ENCODE measurements around the gene TDRD7.

The TDRD7 gene

GRCh38 chr9:97502984-97503861, 91.3 kb downstream of the TDRD7 start:
- Histone ChIP-seq H2BK5ac (ENCODE audit: low read depth, low read length, poor library complexity) (no peak overlapping the region), H2AFZ (ENCODE audit: insufficient read depth, low read length, poor library complexity) (no peak overlapping the region), H3K4me3 (ENCODE audit: low read depth, low read length) (no peak overlapping the region), H3K4me1 (ENCODE audit: control insufficient read depth in 1 of 2, insufficient read depth in 2 of 2, low read length in 2 of 2) (peaks cover 0 to 9% of the 10 kb centered on the region in 2 experiments), H3K9ac (ENCODE audit: low read length) (no peak overlapping the region), H4K12ac (ENCODE audit: low read depth, low read length) (no peak overlapping the region), H3K18ac (ENCODE audit: low read length) (no peak overlapping the region), H4K8ac (ENCODE audit: low read depth, low read length) (no peak overlapping the region), H3K14ac (ENCODE audit: low read length) (no peak overlapping the region), H3K4ac (ENCODE audit: low read depth, low read length) (no peak overlapping the region), H3K23ac (ENCODE audit: low read length) (no peak overlapping the region), H2AK5ac (ENCODE audit: low read length) (no peak overlapping the region), H3K27ac (ENCODE audit: low read depth, low read length) (no peak overlapping the region), H2BK12ac (ENCODE audit: low read length) (no peak overlapping the region), H3K9me3 (ENCODE audit: insufficient read depth, low read depth, low read length) (peaks cover 7% of the 10 kb centered on the region), H3K4me2 (ENCODE audit: low read length) (no peak overlapping the region), H3K79me1 (ENCODE audit: low read length) (no peaks in the 10 kb centered on the region), H3K36me3 (ENCODE audit: control insufficient read depth in 1 of 2, insufficient read depth in 2 of 2, low read length in 2 of 2) (no peaks in the 10 kb centered on the region), H2BK120ac (ENCODE audit: insufficient read depth, low read length, poor library complexity) (no peak overlapping the region), H4K91ac (ENCODE audit: low read depth, low read length) (no peak overlapping the region), H3K79me2 (ENCODE audit: control insufficient read depth, insufficient read depth, low read length, poor library complexity) (no peaks in the 10 kb centered on the region), H3K27me3 (ENCODE audit: insufficient read depth, low read length) (peaks cover 31% of the 10 kb centered on the region)
- no peak for DNase-seq
- WGBS (ENCODE audit: extremely low coverage, insufficient coverage, insufficient read length), result no CpG with 5 or more reads among the region's 17 CpGs

- no peak overlapping the region for H3K4me3 ChIP-seq (ENCODE audit: low read depth, low read length)
- H2AK5ac ChIP-seq (ENCODE audit: low read length), result no peak overlapping the region
- H3K23ac ChIP-seq (ENCODE audit: low read length), result no peak overlapping the region
- peaks cover 0 to 9% of the 10 kb centered on the region in 2 experiments for H3K4me1 ChIP-seq (ENCODE audit: control insufficient read depth in 1 of 2, insufficient read depth in 2 of 2, low read length in 2 of 2)
- H3K9ac ChIP-seq (ENCODE audit: low read length), result no peak overlapping the region
- H3K36me3 ChIP-seq (ENCODE audit: control insufficient read depth in 1 of 2, insufficient read depth in 2 of 2, low read length in 2 of 2), result no peaks in the 10 kb centered on the region
- no CpG with 5 or more reads among the region's 1 CpG for WGBS (ENCODE audit: extremely low coverage, insufficient coverage, insufficient read length)
- H2BK120ac ChIP-seq (ENCODE audit: insufficient read depth, low read length, poor library complexity), result no peak overlapping the region
- H3K79me1 ChIP-seq (ENCODE audit: low read length), result no peaks in the 10 kb centered on the region
- H4K12ac ChIP-seq (ENCODE audit: low read depth, low read length), result no peak overlapping the region
- H3K27me3 ChIP-seq (ENCODE audit: insufficient read depth, low read length), result peaks cover 31% of the 10 kb centered on the region
- no peak overlapping the region for H3K4me2 ChIP-seq (ENCODE audit: low read length)
- H3K4ac ChIP-seq (ENCODE audit: low read depth, low read length), result no peak overlapping the region
- no peak overlapping the region for H3K18ac ChIP-seq (ENCODE audit: low read length)
- peaks cover 7% of the 10 kb centered on the region for H3K9me3 ChIP-seq (ENCODE audit: insufficient read depth, low read depth, low read length)
- no peak overlapping the region for H2BK5ac ChIP-seq (ENCODE audit: low read depth, low read length, poor library complexity)
- H2BK12ac ChIP-seq (ENCODE audit: low read length), result no peak overlapping the region
- no peaks in the 10 kb centered on the region for H3K79me2 ChIP-seq (ENCODE audit: control insufficient read depth, insufficient read depth, low read length, poor library complexity)
- H3K14ac ChIP-seq (ENCODE audit: low read length), result no peak overlapping the region
- no peak overlapping the region for H4K91ac ChIP-seq (ENCODE audit: low read depth, low read length)
- no peak overlapping the region for H4K8ac ChIP-seq (ENCODE audit: low read depth, low read length)
- no peak overlapping the region for H3K27ac ChIP-seq (ENCODE audit: low read depth, low read length)
- no peak overlapping the region for H2AFZ ChIP-seq (ENCODE audit: insufficient read depth, low read length, poor library complexity)
- no peak for DNase-seq
Measured at GRCh38 chr9:97503862-97504210, 91.9 kb downstream of the TDRD7 start.

- Histone ChIP-seq H4K12ac (ENCODE audit: low read depth, low read length) (no peak overlapping the region), H2BK12ac (ENCODE audit: low read length) (no peak overlapping the region), H3K18ac (ENCODE audit: low read length) (no peak overlapping the region), H3K27me3 (ENCODE audit: insufficient read depth, low read length) (peaks cover 31% of the 10 kb centered on the region), H3K4me2 (ENCODE audit: low read length) (no peak overlapping the region), H2BK120ac (ENCODE audit: insufficient read depth, low read length, poor library complexity) (no peak overlapping the region), H4K91ac (ENCODE audit: low read depth, low read length) (no peak overlapping the region), H3K79me2 (ENCODE audit: control insufficient read depth, insufficient read depth, low read length, poor library complexity) (no peaks in the 10 kb centered on the region), H4K8ac (ENCODE audit: low read depth, low read length) (no peak overlapping the region), H2AFZ (ENCODE audit: insufficient read depth, low read length, poor library complexity) (no peak overlapping the region), H3K4me1 (ENCODE audit: control insufficient read depth in 1 of 2, insufficient read depth in 2 of 2, low read length in 2 of 2) (peaks cover 0 to 9% of the 10 kb centered on the region in 2 experiments), H3K14ac (ENCODE audit: low read length) (no peak overlapping the region), H3K4me3 (ENCODE audit: low read depth, low read length) (no peak overlapping the region), H3K79me1 (ENCODE audit: low read length) (no peaks in the 10 kb centered on the region), H3K23ac (ENCODE audit: low read length) (no peak overlapping the region), H2AK5ac (ENCODE audit: low read length) (no peak overlapping the region), H3K27ac (ENCODE audit: low read depth, low read length) (no peak overlapping the region), H3K36me3 (ENCODE audit: control insufficient read depth in 1 of 2, insufficient read depth in 2 of 2, low read length in 2 of 2) (no peaks in the 10 kb centered on the region), H3K9me3 (ENCODE audit: insufficient read depth, low read depth, low read length) (peaks cover 7% of the 10 kb centered on the region), H3K4ac (ENCODE audit: low read depth, low read length) (no peak overlapping the region), H3K9ac (ENCODE audit: low read length) (no peak overlapping the region), H2BK5ac (ENCODE audit: low read depth, low read length, poor library complexity) (no peak overlapping the region)
- DNase-seq, result no peak
- WGBS (ENCODE audit: extremely low coverage, insufficient coverage, insufficient read length), result no CpG with 5 or more reads among the region's 8 CpGs
Measured at GRCh38 chr9:97504381-97505216, 92.7 kb downstream of the TDRD7 start.

- Histone ChIP-seq H3K27ac (ENCODE audit: low read depth, low read length) (no peak overlapping the region), H3K9me3 (ENCODE audit: insufficient read depth, low read depth, low read length) (peaks cover 7% of the 10 kb centered on the region), H3K18ac (ENCODE audit: low read length) (no peak overlapping the region), H3K9ac (ENCODE audit: low read length) (no peak overlapping the region), H3K36me3 (ENCODE audit: control insufficient read depth in 1 of 2, insufficient read depth in 2 of 2, low read length in 2 of 2) (no peaks in the 10 kb centered on the region), H3K27me3 (ENCODE audit: insufficient read depth, low read length) (peaks cover 31% of the 10 kb centered on the region), H3K14ac (ENCODE audit: low read length) (no peak overlapping the region), H3K4ac (ENCODE audit: low read depth, low read length) (no peak overlapping the region), H3K4me3 (ENCODE audit: low read depth, low read length) (no peak overlapping the region), H4K8ac (ENCODE audit: low read depth, low read length) (no peak overlapping the region), H3K4me2 (ENCODE audit: low read length) (no peak overlapping the region), H3K23ac (ENCODE audit: low read length) (no peak overlapping the region), H3K79me2 (ENCODE audit: control insufficient read depth, insufficient read depth, low read length, poor library complexity) (no peaks in the 10 kb centered on the region), H2BK12ac (ENCODE audit: low read length) (no peak overlapping the region), H4K91ac (ENCODE audit: low read depth, low read length) (no peak overlapping the region), H2AFZ (ENCODE audit: insufficient read depth, low read length, poor library complexity) (no peak overlapping the region), H2BK120ac (ENCODE audit: insufficient read depth, low read length, poor library complexity) (no peak overlapping the region), H4K12ac (ENCODE audit: low read depth, low read length) (no peak overlapping the region), H2BK5ac (ENCODE audit: low read depth, low read length, poor library complexity) (no peak overlapping the region), H3K4me1 (ENCODE audit: control insufficient read depth in 1 of 2, insufficient read depth in 2 of 2, low read length in 2 of 2) (peaks cover 0 to 9% of the 10 kb centered on the region in 2 experiments), H3K79me1 (ENCODE audit: low read length) (no peaks in the 10 kb centered on the region), H2AK5ac (ENCODE audit: low read length) (no peak overlapping the region)
- no peak for DNase-seq
- no CpG with 5 or more reads among the region's 3 CpGs for WGBS (ENCODE audit: extremely low coverage, insufficient coverage, insufficient read length)
Measured at GRCh38 chr9:97505845-97506244, 93.9 kb downstream of the TDRD7 start.

Data from trophoblast cell (in vitro differentiated cells and primary cell).